ENCODE measurements around the gene IL12B.
"Not testable (repeated sequence)": the region's sequence is repeated elsewhere in the genome, so short reads cannot be mapped to it uniquely, and the experiment has no call there.

IL12B gene

GRCh38 chr5:159330131-159330800 is at the start of gene IL12B:
Gene IL12B (minus strand): TSS chr5:159330487. CDS start chr5:159326782, 3,705 bp downstream.
- no peak within 1 kb of the TSS for H3K9ac ChIP-seq (ENCODE audit: low read length)
- no peak within 1 kb of the TSS for H3K4me3 ChIP-seq (ENCODE audit: low read length)
- no peaks in the 10 kb centered on the region for H3K27me3 ChIP-seq (ENCODE audit: control insufficient read depth, insufficient read depth, low read length)
- no peaks in the 10 kb centered on the region for H3K4me1 ChIP-seq (ENCODE audit: control insufficient read depth, insufficient read depth, low read length)
- H3K36me3 ChIP-seq (ENCODE audit: control insufficient read depth, insufficient read depth, low read length) = no peaks in the 10 kb centered on the region
- H3K27ac ChIP-seq (ENCODE audit: low read depth, low read length) = no peak within 1 kb of the TSS

DNA sequence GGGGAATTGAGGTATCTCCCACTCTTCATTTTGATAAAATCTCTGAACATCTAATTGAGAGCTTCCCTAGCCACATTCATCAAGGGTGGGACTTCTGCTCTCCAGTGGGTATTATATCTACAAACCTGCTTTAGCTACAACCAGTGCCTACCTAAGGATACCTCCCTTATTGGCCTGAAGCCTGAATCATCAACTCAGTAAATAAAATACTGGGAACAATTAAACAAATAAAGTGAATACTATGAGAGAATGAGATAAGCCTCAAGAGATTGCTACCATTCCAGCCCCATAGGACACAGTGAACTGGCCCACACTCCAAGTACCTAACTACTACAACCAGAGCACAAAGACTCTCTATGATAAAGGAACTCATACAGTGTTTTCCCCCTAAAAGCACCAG is 47.4 kb upstream of the IL12B start:
- H3K4me1 ChIP-seq (ENCODE audit: control insufficient read depth, insufficient read depth, low read length) = no peaks in the 10 kb centered on the region
- no peak overlapping the region for H3K27ac ChIP-seq (ENCODE audit: low read depth, low read length)
- H3K36me3 ChIP-seq (ENCODE audit: control insufficient read depth, insufficient read depth, low read length) = no peaks in the 10 kb centered on the region
- H3K27me3 ChIP-seq (ENCODE audit: control insufficient read depth, insufficient read depth, low read length) = no peaks in the 10 kb centered on the region
- H3K9ac ChIP-seq (ENCODE audit: low read length) = no peak overlapping the region
- no peak overlapping the region for H3K4me3 ChIP-seq (ENCODE audit: low read length)

GRCh38 chr5:159367866-159368265 is 37.6 kb upstream of the IL12B start:
- H3K36me3 ChIP-seq (ENCODE audit: control insufficient read depth, insufficient read depth, low read length); H3K27ac ChIP-seq (ENCODE audit: low read depth, low read length); H3K9ac ChIP-seq (ENCODE audit: low read length); H3K27me3 ChIP-seq (ENCODE audit: control insufficient read depth, insufficient read depth, low read length); H3K4me1 ChIP-seq (ENCODE audit: control insufficient read depth, insufficient read depth, low read length); H3K4me3 ChIP-seq (ENCODE audit: low read length): not testable (repeated sequence)

DNA sequence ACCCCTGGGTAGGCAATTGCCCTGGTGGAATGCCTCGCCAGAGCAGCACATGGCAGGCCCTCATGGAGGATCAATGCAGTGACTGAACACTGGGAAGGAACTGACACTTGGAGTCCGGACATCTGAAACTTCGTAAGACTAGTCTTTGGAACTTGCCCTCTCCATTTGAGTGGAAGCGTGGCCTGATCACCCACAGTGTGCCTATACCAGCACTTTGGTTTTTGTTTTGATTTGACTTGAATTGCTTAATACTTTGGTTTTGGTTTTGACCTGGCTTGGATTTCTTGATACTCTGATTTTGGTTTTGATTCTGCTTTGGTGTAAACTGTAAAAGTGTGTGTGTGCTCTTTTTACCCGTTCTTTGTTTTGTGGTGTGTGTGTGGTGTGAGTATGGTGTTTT is 36.5 kb upstream of the IL12B start:
- not testable (repeated sequence) for H3K4me3 ChIP-seq (ENCODE audit: low read length); H3K36me3 ChIP-seq (ENCODE audit: control insufficient read depth, insufficient read depth, low read length); H3K4me1 ChIP-seq (ENCODE audit: control insufficient read depth, insufficient read depth, low read length); H3K27me3 ChIP-seq (ENCODE audit: control insufficient read depth, insufficient read depth, low read length); H3K27ac ChIP-seq (ENCODE audit: low read depth, low read length); H3K9ac ChIP-seq (ENCODE audit: low read length)

DNA sequence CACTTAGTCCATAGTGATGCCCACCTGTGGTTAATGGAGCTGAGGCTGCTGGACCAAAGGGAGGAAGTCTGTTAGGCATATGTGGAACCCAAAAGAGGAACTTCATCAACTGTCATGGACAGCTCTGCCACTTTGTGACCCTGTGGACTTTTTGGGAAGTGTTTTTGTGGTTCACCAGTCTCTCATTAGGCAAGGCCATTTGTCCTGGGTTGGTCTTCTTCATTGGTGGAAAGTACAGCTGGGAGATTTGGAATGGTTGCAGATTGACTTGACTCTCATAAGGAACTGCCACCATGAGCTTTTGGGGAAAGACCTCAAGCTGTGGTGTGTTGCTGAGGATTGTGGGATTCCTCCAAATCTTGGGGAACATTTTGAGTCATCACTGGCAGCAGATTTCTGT is 31.9 kb upstream of the IL12B start:
- Histone ChIP-seq H3K4me3 (ENCODE audit: low read length) (no peak overlapping the region), H3K36me3 (ENCODE audit: control insufficient read depth, insufficient read depth, low read length) (no peaks in the 10 kb centered on the region)

GRCh38 chr5:159359871-159360270 is 29.6 kb upstream of the IL12B start:
- H3K36me3 ChIP-seq (ENCODE audit: control insufficient read depth, insufficient read depth, low read length); H3K27me3 ChIP-seq (ENCODE audit: control insufficient read depth, insufficient read depth, low read length); H3K9ac ChIP-seq (ENCODE audit: low read length); H3K4me3 ChIP-seq (ENCODE audit: low read length); H3K27ac ChIP-seq (ENCODE audit: low read depth, low read length); H3K4me1 ChIP-seq (ENCODE audit: control insufficient read depth, insufficient read depth, low read length): not testable (repeated sequence)

More for the DNA sequence above, 31.9 kb upstream of the IL12B start:
- Histone ChIP-seq H3K4me1 (ENCODE audit: control insufficient read depth, insufficient read depth, low read length) (no peaks in the 10 kb centered on the region), H3K9ac (ENCODE audit: low read length) (no peak overlapping the region), H3K27me3 (ENCODE audit: control insufficient read depth, insufficient read depth, low read length) (no peaks in the 10 kb centered on the region), H3K27ac (ENCODE audit: low read depth, low read length) (no peak overlapping the region)

- H3K9ac ChIP-seq (ENCODE audit: low read length) = no peak overlapping the region
- H3K4me1 ChIP-seq (ENCODE audit: control insufficient read depth, insufficient read depth, low read length) = no peaks in the 10 kb centered on the region
- H3K36me3 ChIP-seq (ENCODE audit: control insufficient read depth, insufficient read depth, low read length) = no peaks in the 10 kb centered on the region
- no peak overlapping the region for H3K4me3 ChIP-seq (ENCODE audit: low read length)
- H3K27me3 ChIP-seq (ENCODE audit: control insufficient read depth, insufficient read depth, low read length) = no peaks in the 10 kb centered on the region
- H3K27ac ChIP-seq (ENCODE audit: low read depth, low read length) = no peak overlapping the region
Measured at GRCh38 chr5:159359408-159359807, 29.1 kb upstream of the IL12B start.

GRCh38 chr5:159353661-159354252 is 23.5 kb upstream of the IL12B start:
- Histone ChIP-seq H3K27ac (ENCODE audit: low read depth, low read length) (no peak overlapping the region), H3K9ac (ENCODE audit: low read length) (no peak overlapping the region), H3K4me1 (ENCODE audit: control insufficient read depth, insufficient read depth, low read length) (no peaks in the 10 kb centered on the region), H3K4me3 (ENCODE audit: low read length) (no peak overlapping the region), H3K27me3 (ENCODE audit: control insufficient read depth, insufficient read depth, low read length) (no peaks in the 10 kb centered on the region), H3K36me3 (ENCODE audit: control insufficient read depth, insufficient read depth, low read length) (no peaks in the 10 kb centered on the region)

- H3K4me3 ChIP-seq (ENCODE audit: low read length); H3K27ac ChIP-seq (ENCODE audit: low read depth, low read length); H3K27me3 ChIP-seq (ENCODE audit: control insufficient read depth, insufficient read depth, low read length); H3K9ac ChIP-seq (ENCODE audit: low read length); H3K4me1 ChIP-seq (ENCODE audit: control insufficient read depth, insufficient read depth, low read length); H3K36me3 ChIP-seq (ENCODE audit: control insufficient read depth, insufficient read depth, low read length): not testable (repeated sequence)
Measured at GRCh38 chr5:159350644-159351043, 20.4 kb upstream of the IL12B start.

- H3K27me3 ChIP-seq (ENCODE audit: control insufficient read depth, insufficient read depth, low read length); H3K27ac ChIP-seq (ENCODE audit: low read depth, low read length); H3K4me1 ChIP-seq (ENCODE audit: control insufficient read depth, insufficient read depth, low read length); H3K9ac ChIP-seq (ENCODE audit: low read length); H3K36me3 ChIP-seq (ENCODE audit: control insufficient read depth, insufficient read depth, low read length); H3K4me3 ChIP-seq (ENCODE audit: low read length): not testable (repeated sequence)
Measured at GRCh38 chr5:159350216-159350615, 19.9 kb upstream of the IL12B start.

DNA sequence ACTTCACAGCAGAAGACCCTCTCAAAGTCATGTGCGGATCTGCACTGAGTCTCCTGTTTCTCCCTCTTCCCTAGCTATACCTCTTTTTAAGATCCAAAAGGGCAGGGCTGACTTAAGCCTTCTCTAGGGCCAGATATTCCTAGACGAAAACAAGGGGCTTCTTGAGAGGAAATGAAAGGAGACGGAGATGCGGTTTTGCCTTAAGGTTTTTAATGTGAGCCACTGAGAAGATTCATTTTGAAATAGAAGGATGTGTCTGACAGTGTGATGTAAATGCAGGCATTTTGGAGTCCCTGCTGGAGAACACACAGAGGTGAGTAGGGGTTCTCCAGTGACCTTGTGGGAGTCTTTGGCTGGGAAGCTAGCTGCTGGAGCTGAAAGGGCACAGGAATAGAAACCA is 15.6 kb upstream of the IL12B start:
- Histone ChIP-seq H3K9ac (ENCODE audit: low read length) (no peak overlapping the region), H3K36me3 (ENCODE audit: control insufficient read depth, insufficient read depth, low read length) (no peaks in the 10 kb centered on the region), H3K27ac (ENCODE audit: low read depth, low read length) (no peak overlapping the region), H3K4me3 (ENCODE audit: low read length) (no peak overlapping the region), H3K4me1 (ENCODE audit: control insufficient read depth, insufficient read depth, low read length) (no peaks in the 10 kb centered on the region), H3K27me3 (ENCODE audit: control insufficient read depth, insufficient read depth, low read length) (no peaks in the 10 kb centered on the region)

GRCh38 chr5:159345336-159345735 is 15.0 kb upstream of the IL12B start:
- H3K27me3 ChIP-seq (ENCODE audit: control insufficient read depth, insufficient read depth, low read length) = no peaks in the 10 kb centered on the region
- H3K27ac ChIP-seq (ENCODE audit: low read depth, low read length) = no peak overlapping the region
- no peaks in the 10 kb centered on the region for H3K4me1 ChIP-seq (ENCODE audit: control insufficient read depth, insufficient read depth, low read length)
- H3K9ac ChIP-seq (ENCODE audit: low read length) = no peak overlapping the region
- H3K4me3 ChIP-seq (ENCODE audit: low read length) = no peak overlapping the region
- no peaks in the 10 kb centered on the region for H3K36me3 ChIP-seq (ENCODE audit: control insufficient read depth, insufficient read depth, low read length)

Data from rectal smooth muscle tissue (tissue), 1 donor.